HFF-Myc (cell line): Measurements from ENCODE around the gene LDB3.

Experiments
- DNase-seq: peaks from one replicate; pipeline ENCODE4 v3.0.0-alpha.2; 2011; ENCODE audit warnings: low read depth; ENCODE audit errors: extremely low read depth
- H3K4me3 ChIP-seq: replicated peaks from 2 replicates; pipeline ENCODE4 v1.5.1; 2011; ENCODE audit warnings: low read depth, mild to moderate bottlenecking, control low read depth, low read length
- TF ChIP-seq, protein P1 (sequence below): IDR thresholded peaks from 2 replicates; pipeline ENCODE4 v1.5.1; 2012; ENCODE audit warnings: mild to moderate bottlenecking, low read depth, low read length, control low read depth; ENCODE audit errors: missing control alignments

The LDB3 gene

DNA sequence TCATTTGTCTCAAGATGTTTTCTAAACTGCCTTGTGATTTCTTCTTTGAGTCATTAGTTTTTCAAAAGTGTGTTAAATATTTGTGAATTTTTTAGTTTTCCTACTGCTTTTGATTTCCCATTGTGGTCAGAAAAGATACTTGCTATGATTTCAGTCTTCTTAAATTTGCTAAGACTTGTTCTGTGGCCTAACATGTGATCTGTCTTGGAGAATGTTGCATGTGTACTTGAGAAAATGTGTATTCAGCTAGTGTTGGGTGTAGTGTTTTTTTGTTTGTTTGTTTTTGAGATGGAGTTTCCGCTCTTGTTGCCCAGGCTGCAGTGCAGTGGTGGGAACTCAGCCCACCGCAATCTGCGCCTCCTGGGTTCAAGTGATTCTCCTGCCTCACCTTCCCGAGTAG is 116.7 kb downstream of the LDB3 start:
- no peak overlapping the region for H3K4me3 ChIP-seq
- DNase-seq: no peak
- TF ChIP-seq, protein P1, sequence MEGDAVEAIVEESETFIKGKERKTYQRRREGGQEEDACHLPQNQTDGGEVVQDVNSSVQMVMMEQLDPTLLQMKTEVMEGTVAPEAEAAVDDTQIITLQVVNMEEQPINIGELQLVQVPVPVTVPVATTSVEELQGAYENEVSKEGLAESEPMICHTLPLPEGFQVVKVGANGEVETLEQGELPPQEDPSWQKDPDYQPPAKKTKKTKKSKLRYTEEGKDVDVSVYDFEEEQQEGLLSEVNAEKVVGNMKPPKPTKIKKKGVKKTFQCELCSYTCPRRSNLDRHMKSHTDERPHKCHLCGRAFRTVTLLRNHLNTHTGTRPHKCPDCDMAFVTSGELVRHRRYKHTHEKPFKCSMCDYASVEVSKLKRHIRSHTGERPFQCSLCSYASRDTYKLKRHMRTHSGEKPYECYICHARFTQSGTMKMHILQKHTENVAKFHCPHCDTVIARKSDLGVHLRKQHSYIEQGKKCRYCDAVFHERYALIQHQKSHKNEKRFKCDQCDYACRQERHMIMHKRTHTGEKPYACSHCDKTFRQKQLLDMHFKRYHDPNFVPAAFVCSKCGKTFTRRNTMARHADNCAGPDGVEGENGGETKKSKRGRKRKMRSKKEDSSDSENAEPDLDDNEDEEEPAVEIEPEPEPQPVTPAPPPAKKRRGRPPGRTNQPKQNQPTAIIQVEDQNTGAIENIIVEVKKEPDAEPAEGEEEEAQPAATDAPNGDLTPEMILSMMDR: no peak
